Thymus (tissue), 11 donors: Measurements from ENCODE around the gene PRDX2. TPM values are rescaled to one million over a fixed set of nuclear protein-coding genes. Genes with fewer than 3 reads are reported as not detected.
"Not testable (repeated sequence)": the region's sequence is repeated elsewhere in the genome, so short reads cannot be mapped to it uniquely, and the experiment has no call there.

Experiments
- DNase-seq, 9 donors: peaks; one replicate each; pipeline ENCODE4 v3.0.0-alpha.2; 2013; ENCODE audit warnings: low spot score in 9 of 9, low read depth in 6 of 9, missing footprints in 1 of 9
- H3K27ac ChIP-seq, 2 donors: one replicate each; pipeline ENCODE4 v1.5.1; 2013; ENCODE audit warnings: control low read depth in 1 of 2, low read depth in 1 of 2, low read length in 1 of 2, mild to moderate bottlenecking in 1 of 2, moderate library complexity in 1 of 2
- H3K27me3 ChIP-seq, 2 donors: one replicate each; pipeline ENCODE4 v1.5.1; 2013; ENCODE audit warnings: low read length in 1 of 2; ENCODE audit not compliant: control insufficient read depth in 2 of 2, insufficient read depth in 1 of 2
- H3K36me3 ChIP-seq, 2 donors: one replicate each; pipeline ENCODE4 v1.5.1; 2013; ENCODE audit warnings: low read length in 1 of 2, mild to moderate bottlenecking in 1 of 2, moderate library complexity in 1 of 2; ENCODE audit not compliant: control insufficient read depth in 2 of 2, insufficient read depth in 2 of 2
- H3K4me1 ChIP-seq, 2 donors: one replicate each; pipeline ENCODE4 v1.5.1; 2013; ENCODE audit warnings: low read length in 2 of 2; ENCODE audit not compliant: control insufficient read depth in 2 of 2, insufficient read depth in 2 of 2
- H3K4me3 ChIP-seq, 2 donors: one replicate each; pipeline ENCODE4 v1.5.1; 2013; ENCODE audit warnings: low read length in 2 of 2, control low read depth in 1 of 2, mild to moderate bottlenecking in 1 of 2
- H3K9me3 ChIP-seq, 2 donors: one replicate each; pipeline ENCODE4 v1.5.1; 2013; ENCODE audit warnings: low read length in 1 of 2, mild to moderate bottlenecking in 1 of 2; ENCODE audit not compliant: control insufficient read depth in 2 of 2, insufficient read depth in 1 of 2
- WGBS: extraction: QIAGEN DNeasy Blood & Tissue Kit; methylation state at CpG from one replicate; pipeline ENCODE4 v1.1.7; 2013; 5-methylcytosine and 5-hydroxymethylcytosine counted together
- polyA plus RNA-seq: library from polyadenylated mRNA; stranded (reverse); fragments of 200-250 nt; gene quantifications from one replicate; pipeline ENCODE4 v1.2.3, GENCODE V29; 2013
- total RNA-seq: library from RNA; stranded (reverse); fragments of 120-200 nt; gene quantifications from one replicate; pipeline ENCODE4 v1.2.4, GENCODE V29; 2013
- donor health status: healthy.

PRDX2 gene
- total and polyA plus RNA-seq, 2 donors = 113 to 202 TPM

- peak within 1 kb of the TSS; percentile 64 to 77 for H3K27ac ChIP-seq
- no peaks in the 10 kb centered on the region for H3K9me3 ChIP-seq
- H3K4me3 ChIP-seq = peak within 1 kb of the TSS; percentile 63 to 83
- 6% methylated on average over 66 of the region's 66 CpGs for WGBS
- peaks cover 15 to 20% of the 10 kb centered on the region in 2 donors for H3K36me3 ChIP-seq
- H3K27me3 ChIP-seq = peaks cover 0 to 19% of the 10 kb centered on the region in 2 donors
- DNase-seq = peak in 7 of 9 donors; percentile 76 to 92 (median 83)
- peaks cover 12 to 26% of the 10 kb centered on the region in 2 donors for H3K4me1 ChIP-seq
Observed at GRCh38 chr19:12806242-12807081, 4.9 kb upstream of the PRDX2 start, which contains the start of gene RNASEH2A. Gene RNASEH2A, plus strand, starts transcription at chr19:12806584. Its CDS starts 90 bp downstream, at chr19:12806674.

GRCh38 chr19:12804051-12804450 is 2.5 kb upstream of the PRDX2 start:
- Histone ChIP-seq H3K4me1 (peaks cover 18 to 42% of the 10 kb centered on the region in 2 donors), H3K4me3 (no peak overlapping the region), H3K9me3 (peaks cover 0 to 3% of the 10 kb centered on the region in 2 donors), H3K27ac (no peak overlapping the region), H3K27me3 (peaks cover 0 to 37% of the 10 kb centered on the region in 2 donors), H3K36me3 (peaks cover 19 to 25% of the 10 kb centered on the region in 2 donors)
- WGBS = 97% methylated on average over 26 of the region's 26 CpGs
- DNase-seq = no peak

GRCh38 chr19:12802267-12803106 is 887 bp upstream of the PRDX2 start:
- 58% methylated on average over 22 of the region's 22 CpGs for WGBS
- H3K36me3 ChIP-seq = peaks cover 15 to 16% of the 10 kb centered on the region in 2 donors
- H3K27ac ChIP-seq = no peak overlapping the region
- H3K27me3 ChIP-seq = peaks cover 0 to 37% of the 10 kb centered on the region in 2 donors
- no peak for DNase-seq
- peaks cover 18 to 42% of the 10 kb centered on the region in 2 donors for H3K4me1 ChIP-seq
- peak overlapping the region; percentile 69 to 91 for H3K4me3 ChIP-seq
- H3K9me3 ChIP-seq = peaks cover 0 to 3% of the 10 kb centered on the region in 2 donors

GRCh38 chr19:12800923-12801465 is 606 bp downstream of the PRDX2 start:
- peaks cover 11 to 34% of the 10 kb centered on the region in 2 donors for H3K4me1 ChIP-seq
- 25% methylated on average over 38 of the region's 38 CpGs for WGBS
- H3K4me3 ChIP-seq = peak overlapping the region; percentile 69 to 91
- peak in 1 of 9 donors; percentile 33 for DNase-seq
- peak overlapping the region in 1 of 2 donors; percentile 37 for H3K27ac ChIP-seq
- H3K27me3 ChIP-seq = peaks cover 0 to 37% of the 10 kb centered on the region in 2 donors
- peaks cover 13 to 19% of the 10 kb centered on the region in 2 donors for H3K36me3 ChIP-seq
- peaks cover 0 to 3% of the 10 kb centered on the region in 2 donors for H3K9me3 ChIP-seq

- Histone ChIP-seq H3K4me1 (peaks cover 11 to 35% of the 10 kb centered on the region in 2 donors), H3K4me3 (peak overlapping the region; percentile 69 to 91), H3K27ac (no peak overlapping the region), H3K36me3 (peaks cover 13 to 19% of the 10 kb centered on the region in 2 donors), H3K27me3 (peaks cover 0 to 37% of the 10 kb centered on the region in 2 donors), H3K9me3 (peaks cover 0 to 3% of the 10 kb centered on the region in 2 donors)
- 98% methylated on average over 1 of the region's 1 CpG for WGBS
- no peak for DNase-seq
Observed at GRCh38 chr19:12800466-12800770, 1.2 kb downstream of the PRDX2 start.

- Histone ChIP-seq H3K4me1 (peaks cover 11 to 35% of the 10 kb centered on the region in 2 donors), H3K4me3 (no peak overlapping the region), H3K9me3 (peaks cover 0 to 3% of the 10 kb centered on the region in 2 donors), H3K27ac (peak overlapping the region in 1 of 2 donors; percentile 5), H3K27me3 (peaks cover 0 to 37% of the 10 kb centered on the region in 2 donors), H3K36me3 (peaks cover 13 to 19% of the 10 kb centered on the region in 2 donors)
- no peak for DNase-seq
- 99% methylated on average over 18 of the region's 18 CpGs for WGBS
Observed at GRCh38 chr19:12799742-12800465, 1.7 kb downstream of the PRDX2 start.

GRCh38 chr19:12797607-12798006 is 4.0 kb downstream of the PRDX2 start:
- 97% methylated on average over 7 of the region's 7 CpGs for WGBS
- H3K9me3 ChIP-seq, H3K4me3 ChIP-seq, DNase-seq, H3K27ac ChIP-seq: not testable (repeated sequence)
- peaks cover 13 to 19% of the 10 kb centered on the region in 2 donors for H3K36me3 ChIP-seq
- peaks cover 11 to 44% of the 10 kb centered on the region in 2 donors for H3K4me1 ChIP-seq
- H3K27me3 ChIP-seq = peaks cover 0 to 29% of the 10 kb centered on the region in 2 donors

GRCh38 chr19:12797141-12797587 is 4.4 kb downstream of the PRDX2 start:
- DNase-seq = no peak
- peaks cover 13 to 19% of the 10 kb centered on the region in 2 donors for H3K36me3 ChIP-seq
- H3K9me3 ChIP-seq = peaks cover 0 to 3% of the 10 kb centered on the region in 2 donors
- 98% methylated on average over 6 of the region's 6 CpGs for WGBS
- H3K27me3 ChIP-seq = peaks cover 0 to 25% of the 10 kb centered on the region in 2 donors
- no peak overlapping the region for H3K4me3 ChIP-seq
- H3K27ac ChIP-seq = no peak overlapping the region
- peaks cover 8 to 40% of the 10 kb centered on the region in 2 donors for H3K4me1 ChIP-seq
